ENCODE measurements around the gene MRPS18B.

DNA sequence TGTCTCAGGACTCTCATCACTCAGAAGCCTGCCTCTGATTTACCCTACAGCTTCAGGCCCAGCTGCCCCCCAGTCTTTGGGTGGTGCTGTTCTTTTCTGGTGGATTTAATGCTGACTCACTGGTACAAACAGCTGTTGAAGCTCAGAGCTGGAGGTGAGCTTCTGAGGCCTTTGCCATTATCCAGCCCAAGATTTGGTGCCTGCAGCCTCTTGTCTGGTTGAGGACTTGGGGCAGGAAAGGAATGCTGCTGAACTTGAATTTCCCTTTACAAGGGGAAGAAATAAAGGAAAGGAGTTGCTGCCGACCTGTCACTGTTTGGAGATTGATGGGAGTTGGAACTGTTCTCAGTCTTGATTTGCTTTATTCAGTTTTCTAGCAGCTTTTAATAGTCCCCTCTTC lies 26.6 kb upstream of the MRPS18B start:
- TF ChIP-seq, protein P1, sequence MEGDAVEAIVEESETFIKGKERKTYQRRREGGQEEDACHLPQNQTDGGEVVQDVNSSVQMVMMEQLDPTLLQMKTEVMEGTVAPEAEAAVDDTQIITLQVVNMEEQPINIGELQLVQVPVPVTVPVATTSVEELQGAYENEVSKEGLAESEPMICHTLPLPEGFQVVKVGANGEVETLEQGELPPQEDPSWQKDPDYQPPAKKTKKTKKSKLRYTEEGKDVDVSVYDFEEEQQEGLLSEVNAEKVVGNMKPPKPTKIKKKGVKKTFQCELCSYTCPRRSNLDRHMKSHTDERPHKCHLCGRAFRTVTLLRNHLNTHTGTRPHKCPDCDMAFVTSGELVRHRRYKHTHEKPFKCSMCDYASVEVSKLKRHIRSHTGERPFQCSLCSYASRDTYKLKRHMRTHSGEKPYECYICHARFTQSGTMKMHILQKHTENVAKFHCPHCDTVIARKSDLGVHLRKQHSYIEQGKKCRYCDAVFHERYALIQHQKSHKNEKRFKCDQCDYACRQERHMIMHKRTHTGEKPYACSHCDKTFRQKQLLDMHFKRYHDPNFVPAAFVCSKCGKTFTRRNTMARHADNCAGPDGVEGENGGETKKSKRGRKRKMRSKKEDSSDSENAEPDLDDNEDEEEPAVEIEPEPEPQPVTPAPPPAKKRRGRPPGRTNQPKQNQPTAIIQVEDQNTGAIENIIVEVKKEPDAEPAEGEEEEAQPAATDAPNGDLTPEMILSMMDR (IDR thresholded peaks at IDR 0.05), result no peak
- TF ChIP-seq POLR2A (IDR thresholded peaks at IDR 0.05), result no peak
